Astrocyte (in vitro differentiated cells and primary cell): ENCODE measurements around the gene PTPRM. TPM values are rescaled to one million over a fixed set of nuclear protein-coding genes. Genes with fewer than 3 reads are reported as not detected.

ENCODE experiments used
- DNase-seq: peaks from one replicate; pipeline ENCODE4 v3.0.0-alpha.2; 2010; ENCODE audit warnings: low read depth
- FAIRE-seq: peaks from 2 replicates; lab custom pipeline; 2011; peaks lifted over from hg19 to GRCh38; lab: Jason Lieb, UNC
- H2AFZ ChIP-seq: 2 replicates; pipeline ENCODE4 v1.6.0; 2012; ENCODE audit warnings: low read depth, low read length, inconsistent platforms
- H3K27ac ChIP-seq: 2 replicates; pipeline ENCODE4 v1.5.1; 2011; ENCODE audit warnings: low read depth, low read length, inconsistent platforms
- H3K27me3 ChIP-seq: 2 replicates; pipeline ENCODE4 v1.6.0; 2011; ENCODE audit warnings: low read length, inconsistent platforms; ENCODE audit not compliant: insufficient read depth
- H3K36me3 ChIP-seq: 2 replicates; pipeline ENCODE4 v1.5.1; 2011; ENCODE audit warnings: low read length, inconsistent platforms; ENCODE audit not compliant: insufficient read depth
- H3K4me1 ChIP-seq: 2 replicates; pipeline ENCODE4 v1.5.1; 2011; ENCODE audit warnings: low read length, inconsistent platforms; ENCODE audit not compliant: insufficient read depth
- H3K4me2 ChIP-seq: 2 replicates; pipeline ENCODE4 v1.6.0; 2012; ENCODE audit warnings: low read length, inconsistent platforms
- H3K4me3 ChIP-seq: 2 replicates; pipeline ENCODE4 v1.5.1; 2011; ENCODE audit warnings: low read depth, mild to moderate bottlenecking, low read length, inconsistent platforms; ENCODE audit not compliant: insufficient read depth
- H3K79me2 ChIP-seq: 2 replicates; pipeline ENCODE4 v1.6.0; 2012; ENCODE audit warnings: mild to moderate bottlenecking, low read length, inconsistent platforms; ENCODE audit not compliant: insufficient read depth
- H3K9ac ChIP-seq: 2 replicates; pipeline ENCODE4 v1.6.0; 2012; ENCODE audit warnings: mild to moderate bottlenecking, low read length, inconsistent platforms
- H3K9me3 ChIP-seq: 2 replicates; pipeline ENCODE4 v1.5.1; 2012; ENCODE audit warnings: low read depth, mild to moderate bottlenecking, low read length, inconsistent platforms; ENCODE audit not compliant: insufficient read depth
- H4K20me1 ChIP-seq: 2 replicates; pipeline ENCODE4 v1.6.0; 2012; ENCODE audit warnings: low read length, inconsistent platforms; ENCODE audit not compliant: insufficient read depth
- H3K27ac Mint-ChIP-seq: one replicate; pipeline ENCODE4 v1.8.0; 2021; ENCODE audit warnings: mild to moderate bottlenecking, mixed read lengths; ENCODE audit not compliant: unreplicated experiment
- H3K27me3 Mint-ChIP-seq: one replicate; pipeline ENCODE4 v1.8.0; 2021; ENCODE audit warnings: low read depth, mixed read lengths; ENCODE audit not compliant: unreplicated experiment
- H3K36me3 Mint-ChIP-seq: one replicate; pipeline ENCODE4 v1.8.0; 2021; ENCODE audit warnings: low read depth, mixed read lengths; ENCODE audit not compliant: unreplicated experiment
- H3K4me1 Mint-ChIP-seq: one replicate; pipeline ENCODE4 v1.8.0; 2021; ENCODE audit warnings: low read depth, mixed read lengths; ENCODE audit not compliant: unreplicated experiment
- H3K4me3 Mint-ChIP-seq: one replicate; pipeline ENCODE4 v1.8.0; 2021; ENCODE audit warnings: mild to moderate bottlenecking, moderate library complexity, mixed read lengths; ENCODE audit not compliant: unreplicated experiment
- H3K9me3 Mint-ChIP-seq: one replicate; pipeline ENCODE4 v1.8.0; 2021; ENCODE audit warnings: mild to moderate bottlenecking, mixed read lengths; ENCODE audit not compliant: unreplicated experiment
- CTCF ChIP-seq: IDR thresholded peaks from 2 replicates; pipeline ENCODE4 v1.5.1; 2011; ENCODE audit warnings: low read depth, mild to moderate bottlenecking, inconsistent platforms, low read length, moderate library complexity; ENCODE audit not compliant: insufficient read depth
- EZH2 ChIP-seq: IDR thresholded peaks from 2 replicates; pipeline ENCODE4 v1.6.1; 2012; ENCODE audit warnings: mild to moderate bottlenecking, low read length, inconsistent platforms; ENCODE audit not compliant: insufficient read depth
- total RNA-seq: library from RNA; stranded (reverse); gene quantifications from 2 replicates; pipeline ENCODE4 v1.2.1, GENCODE V29; 2021

PTPRM gene
- total RNA-seq, 1 donor from 2014 or later = 59.6 TPM

- H3K9ac ChIP-seq = no peak overlapping the region
- no peak overlapping the region for H3K4me2 ChIP-seq
- H3K36me3 ChIP-seq = no peaks in the 10 kb centered on the region
- no peak overlapping the region for H3K4me3 Mint-ChIP-seq
- H3K79me2 ChIP-seq = no peaks in the 10 kb centered on the region
- H3K27ac Mint-ChIP-seq = no peak overlapping the region
- no peaks in the 10 kb centered on the region for H3K9me3 ChIP-seq
- peaks cover 12% of the 10 kb centered on the region for H3K9me3 Mint-ChIP-seq
- no peak overlapping the region for H3K4me3 ChIP-seq
- H3K4me1 Mint-ChIP-seq = no peaks in the 10 kb centered on the region
- H3K4me1 ChIP-seq = no peaks in the 10 kb centered on the region
- no peaks in the 10 kb centered on the region for H3K27me3 Mint-ChIP-seq
- no peak overlapping the region for H3K27ac ChIP-seq
- H2AFZ ChIP-seq = no peak overlapping the region
- no peak for DNase-seq
- peaks cover 2% of the 10 kb centered on the region for H3K27me3 ChIP-seq
- FAIRE-seq = no peak
- H3K36me3 Mint-ChIP-seq = peaks cover 9% of the 10 kb centered on the region
- TF ChIP-seq CTCF = no peak
- TF ChIP-seq EZH2 = no peak
- no peaks in the 10 kb centered on the region for H4K20me1 ChIP-seq
Observed at GRCh38 chr18:8351161-8351560, 784.0 kb downstream of the PTPRM start.

- no peak overlapping the region for H3K27ac ChIP-seq
- no peak overlapping the region for H2AFZ ChIP-seq
- peaks cover 6% of the 10 kb centered on the region for H3K4me1 Mint-ChIP-seq
- H3K4me1 ChIP-seq = no peaks in the 10 kb centered on the region
- peaks cover 2% of the 10 kb centered on the region for H3K27me3 ChIP-seq
- no peak overlapping the region for H3K4me3 ChIP-seq
- H3K79me2 ChIP-seq = no peaks in the 10 kb centered on the region
- H4K20me1 ChIP-seq = no peaks in the 10 kb centered on the region
- H3K27ac Mint-ChIP-seq = no peak overlapping the region
- peaks cover 12% of the 10 kb centered on the region for H3K9me3 Mint-ChIP-seq
- no peak overlapping the region for H3K9ac ChIP-seq
- H3K36me3 Mint-ChIP-seq = peaks cover 6% of the 10 kb centered on the region
- H3K36me3 ChIP-seq = no peaks in the 10 kb centered on the region
- H3K4me3 Mint-ChIP-seq = no peak overlapping the region
- H3K27me3 Mint-ChIP-seq = no peaks in the 10 kb centered on the region
- TF ChIP-seq CTCF (no peak), EZH2 (no peak)
- no peaks in the 10 kb centered on the region for H3K9me3 ChIP-seq
- no peak for FAIRE-seq
- no peak for DNase-seq
- H3K4me2 ChIP-seq = no peak overlapping the region
Observed at GRCh38 chr18:8354304-8354703, 787.2 kb downstream of the PTPRM start.

GRCh38 chr18:8356001-8356400, 788.9 kb downstream of the PTPRM start:
- H3K4me3 ChIP-seq = no peak overlapping the region
- H3K9ac ChIP-seq = no peak overlapping the region
- peaks cover 14% of the 10 kb centered on the region for H3K4me1 Mint-ChIP-seq
- no peak overlapping the region for H3K4me2 ChIP-seq
- no peaks in the 10 kb centered on the region for H3K79me2 ChIP-seq
- no peak for FAIRE-seq
- peaks cover 4% of the 10 kb centered on the region for H3K27me3 Mint-ChIP-seq
- peaks cover 2% of the 10 kb centered on the region for H3K36me3 Mint-ChIP-seq
- H3K27ac Mint-ChIP-seq = no peak overlapping the region
- no peak overlapping the region for H3K4me3 Mint-ChIP-seq
- peaks cover 4% of the 10 kb centered on the region for H3K9me3 Mint-ChIP-seq
- H4K20me1 ChIP-seq = no peaks in the 10 kb centered on the region
- H3K4me1 ChIP-seq = no peaks in the 10 kb centered on the region
- H3K27ac ChIP-seq = no peak overlapping the region
- no peak overlapping the region for H2AFZ ChIP-seq
- H3K36me3 ChIP-seq = no peaks in the 10 kb centered on the region
- no peak for TF ChIP-seq CTCF
- no peak for TF ChIP-seq EZH2
- H3K9me3 ChIP-seq = no peaks in the 10 kb centered on the region
- peaks cover 2% of the 10 kb centered on the region for H3K27me3 ChIP-seq
- no peak for DNase-seq
